Neural progenitor cell (in vitro differentiated cells): ENCODE data around the gene TSHB. TPM values are rescaled to one million over a fixed set of nuclear protein-coding genes. Genes with fewer than 3 reads are reported as not detected.

Experiments used
- DNase-seq: peaks from one replicate; pipeline ENCODE4 v3.0.0-alpha.2; 2016; ENCODE audit warnings: low spot score
- H2AFZ ChIP-seq: fragments of 200-600 bp; sonication (generic); replicated peaks from 2 replicates; pipeline ENCODE4 v1.6.1; 2016; ENCODE audit warnings: antibody characterized with exemption
- H3F3A ChIP-seq: fragments of 200-600 bp; sonication (generic); 2 replicates; pipeline ENCODE4 v1.6.1; 2016; ENCODE audit warnings: antibody characterized with exemption, low read depth
- H3K27ac ChIP-seq: fragments of 200-600 bp; sonication (generic); 2 replicates; pipeline ENCODE4 v1.5.1; 2016; ENCODE audit warnings: mild to moderate bottlenecking
- H3K27me3 ChIP-seq: fragments of 200-600 bp; sonication (generic); 2 replicates; pipeline ENCODE4 v1.6.1; 2016; ENCODE audit warnings: mild to moderate bottlenecking, moderate library complexity
- H3K36me3 ChIP-seq: fragments of 200-600 bp; sonication (generic); 2 replicates; pipeline ENCODE4 v1.5.1; 2016
- H3K4me1 ChIP-seq: fragments of 200-600 bp; sonication (generic); 2 replicates; pipeline ENCODE4 v1.6.1; 2016; ENCODE audit warnings: mixed run types
- H3K4me2 ChIP-seq: fragments of 200-600 bp; sonication (generic); 2 replicates; pipeline ENCODE4 v1.6.1; 2016
- H3K4me3 ChIP-seq: fragments of 200-600 bp; sonication (generic); 2 replicates; pipeline ENCODE4 v1.5.1; 2016
- H3K79me2 ChIP-seq: fragments of 200-600 bp; sonication (generic); 2 replicates; pipeline ENCODE4 v1.6.1; 2016; ENCODE audit warnings: low read depth
- H3K9ac ChIP-seq: fragments of 200-600 bp; sonication (generic); 2 replicates; pipeline ENCODE4 v1.6.1; 2016
- H3K9me3 ChIP-seq: fragments of 200-600 bp; sonication (generic); 2 replicates; pipeline ENCODE4 v1.5.1; 2016; ENCODE audit warnings: low read depth
- H4K20me1 ChIP-seq: fragments of 200-600 bp; sonication (generic); 2 replicates; pipeline ENCODE4 v1.6.1; 2016; ENCODE audit warnings: low read depth
- H3K27ac Mint-ChIP-seq: 3 replicates; pipeline ENCODE4 v1.8.0; 2021; ENCODE audit warnings: mixed read lengths
- H3K27me3 Mint-ChIP-seq: 2 replicates; pipeline ENCODE4 v1.8.0; 2022; ENCODE audit warnings: low read depth, mild to moderate bottlenecking, inconsistent platforms, moderate library complexity, mixed read lengths; ENCODE audit not compliant: insufficient read depth
- H3K36me3 Mint-ChIP-seq: 3 replicates; pipeline ENCODE4 v1.8.0; 2021; ENCODE audit warnings: mixed read lengths
- H3K4me1 Mint-ChIP-seq: 3 replicates; pipeline ENCODE4 v1.8.0; 2021; ENCODE audit warnings: mixed read lengths
- H3K4me3 Mint-ChIP-seq: 3 replicates; pipeline ENCODE4 v1.8.0; 2021; ENCODE audit warnings: mild to moderate bottlenecking, moderate library complexity, mixed read lengths
- H3K9me3 Mint-ChIP-seq: 3 replicates; pipeline ENCODE4 v1.8.0; 2020; ENCODE audit warnings: mixed read lengths
- CTCF ChIP-seq: fragments of 200-600 bp; sonication (generic); IDR thresholded peaks from 2 replicates; pipeline ENCODE4 v1.5.1; 2017; ENCODE audit warnings: antibody characterized with exemption, mild to moderate bottlenecking
- EZH2 ChIP-seq: fragments of 200-600 bp; sonication (generic); IDR thresholded peaks from 2 replicates; pipeline ENCODE4 v1.6.1; 2017; ENCODE audit warnings: antibody characterized with exemption, mild to moderate bottlenecking, moderate library complexity
- EZH2phosphoT487 ChIP-seq: fragments of 200-600 bp; sonication (generic); IDR thresholded peaks from 2 replicates; pipeline ENCODE4 v1.6.1; 2017; ENCODE audit warnings: antibody characterized with exemption
- total RNA-seq: library from RNA; depleted of rRNA; stranded (reverse); fragments of >200 nt; gene quantifications from 2 replicates; pipeline ENCODE4 v1.2.3, GENCODE V29; 2015; ENCODE audit warnings: low replicate concordance

Gene TSHB
- total RNA-seq, 1 donor from 2014 or later, result not detected

- DNase-seq, result no peak
- Mint-ChIP-seq H3K36me3 (peaks cover 3% of the 10 kb centered on the region), H3K4me3 (no peak overlapping the region), H3K27ac (no peak overlapping the region), H3K4me1 (no peaks in the 10 kb centered on the region), H3K9me3 (peaks cover 10% of the 10 kb centered on the region), H3K27me3 (no peaks in the 10 kb centered on the region)
- Histone ChIP-seq H3K9ac (no peak overlapping the region), H3K36me3 (no peaks in the 10 kb centered on the region), H2AFZ (no peak overlapping the region), H3K4me3 (no peak overlapping the region), H3K79me2 (no peaks in the 10 kb centered on the region), H3K27me3 (no peaks in the 10 kb centered on the region), H3K4me1 (no peaks in the 10 kb centered on the region), H3F3A (no peaks in the 10 kb centered on the region), H3K4me2 (no peak overlapping the region), H4K20me1 (no peaks in the 10 kb centered on the region), H3K9me3 (no peaks in the 10 kb centered on the region), H3K27ac (no peak overlapping the region)
- no peak for TF ChIP-seq EZH2phosphoT487
- no peak for TF ChIP-seq CTCF
- TF ChIP-seq EZH2, result no peak
Measured at GRCh38 chr1:115046751-115047150, 17.1 kb downstream of the TSHB start.

- Histone ChIP-seq H3K36me3 (no peaks in the 10 kb centered on the region), H2AFZ (no peak overlapping the region), H3K4me2 (no peak overlapping the region), H4K20me1 (no peaks in the 10 kb centered on the region), H3K9ac (no peak overlapping the region), H3K4me1 (peaks cover 18% of the 10 kb centered on the region), H3K79me2 (no peaks in the 10 kb centered on the region), H3F3A (peaks cover 8% of the 10 kb centered on the region), H3K4me3 (no peak overlapping the region), H3K27me3 (no peaks in the 10 kb centered on the region), H3K9me3 (no peaks in the 10 kb centered on the region), H3K27ac (no peak overlapping the region)
- Mint-ChIP-seq H3K9me3 (no peaks in the 10 kb centered on the region), H3K27me3 (no peaks in the 10 kb centered on the region), H3K36me3 (no peaks in the 10 kb centered on the region), H3K4me3 (no peak overlapping the region), H3K27ac (no peak overlapping the region), H3K4me1 (peaks cover 6% of the 10 kb centered on the region)
- no peak for DNase-seq
- TF ChIP-seq EZH2 (no peak), EZH2phosphoT487 (no peak), CTCF (no peak)
Measured at GRCh38 chr1:115051850-115052249, 22.2 kb downstream of the TSHB start.

GRCh38 chr1:115052454-115053083 is 22.9 kb downstream of the TSHB start:
- no peak overlapping the region for H3K4me3 Mint-ChIP-seq
- H3K27ac ChIP-seq, result no peak overlapping the region
- H3K4me1 Mint-ChIP-seq, result peaks cover 6% of the 10 kb centered on the region
- H4K20me1 ChIP-seq, result no peaks in the 10 kb centered on the region
- H3K36me3 ChIP-seq, result no peaks in the 10 kb centered on the region
- no peak overlapping the region for H2AFZ ChIP-seq
- no peaks in the 10 kb centered on the region for H3K27me3 Mint-ChIP-seq
- H3K79me2 ChIP-seq, result no peaks in the 10 kb centered on the region
- no peaks in the 10 kb centered on the region for H3K27me3 ChIP-seq
- peaks cover 15% of the 10 kb centered on the region for H3F3A ChIP-seq
- H3K4me2 ChIP-seq, result no peak overlapping the region
- TF ChIP-seq EZH2 (no peak), EZH2phosphoT487 (no peak), CTCF (peak; percentile 91)
- H3K9me3 Mint-ChIP-seq, result no peaks in the 10 kb centered on the region
- H3K9ac ChIP-seq, result no peak overlapping the region
- DNase-seq, result peak; percentile 80
- H3K4me3 ChIP-seq, result no peak overlapping the region
- H3K27ac Mint-ChIP-seq, result no peak overlapping the region
- H3K36me3 Mint-ChIP-seq, result no peaks in the 10 kb centered on the region
- peaks cover 25% of the 10 kb centered on the region for H3K4me1 ChIP-seq
- H3K9me3 ChIP-seq, result no peaks in the 10 kb centered on the region
